IMR-90 (cell line): ENCODE data around the gene KDR. TPM values are rescaled to one million over a fixed set of nuclear protein-coding genes. Genes with fewer than 3 reads are reported as not detected.

ENCODE experiments used
- ATAC-seq: fragments of 200-7000 bp; cut with Tn5 transposase; 2 replicates; pipeline ENCODE4 v1.9.1; 2020; ENCODE audit warnings: low read depth, mild to moderate bottlenecking, moderate library complexity
- BruUV-seq: library from RNA; stranded (reverse); fragments of 400-500 nt; replicated peaks from 2 replicates; lab custom pipeline; 2021; lab: Mats Ljungman, UMichigan
- CTCF ChIA-PET: fragments of 300-600 bp; formaldehyde crosslinking; extraction: SDS; loops from one replicate; lab custom pipeline; 2021; ENCODE audit warnings: antibody characterized with exemption; lab: Yijun Ruan, JAX
- POLR2A ChIA-PET: fragments of 300-600 bp; sonication (Branson Sonifier 250); formaldehyde crosslinking; loops from one replicate; lab custom pipeline; 2022; ENCODE audit warnings: antibody characterized with exemption; ENCODE audit not compliant: unreplicated experiment; lab: Charles Lee
- DNase-seq: peaks from one replicate; pipeline ENCODE4 v3.0.0; 2013
- H2AFZ ChIP-seq: replicated peaks from 2 replicates; pipeline ENCODE3; 2013; ENCODE audit warnings: low read length, mild to moderate bottlenecking; ENCODE audit not compliant: poor library complexity
- H2AK5ac ChIP-seq: 2 replicates; pipeline ENCODE4 v1.6.1; 2013; ENCODE audit warnings: low read depth, low read length, inconsistent platforms
- H2AK9ac ChIP-seq: replicated peaks from 2 replicates; pipeline ENCODE3; 2013; ENCODE audit warnings: mild to moderate bottlenecking, low read depth, low read length, moderate library complexity; ENCODE audit not compliant: poor library complexity
- H2BK120ac ChIP-seq: 2 replicates; pipeline ENCODE4 v1.6.1; 2013; ENCODE audit warnings: low read depth, low read length, inconsistent platforms
- H2BK15ac ChIP-seq: 3 replicates; pipeline ENCODE4 v1.6.1; 2013; ENCODE audit warnings: low read depth, low read length, inconsistent platforms
- H2BK20ac ChIP-seq: 2 replicates; pipeline ENCODE4 v1.6.1; 2013; ENCODE audit warnings: low read depth, mild to moderate bottlenecking, inconsistent platforms, low read length, moderate library complexity
- H2BK5ac ChIP-seq: 2 replicates; pipeline ENCODE4 v1.6.1; 2013; ENCODE audit warnings: mild to moderate bottlenecking, low read depth, low read length, inconsistent platforms; ENCODE audit not compliant: poor library complexity, severe bottlenecking
- H3K14ac ChIP-seq: replicated peaks from 2 replicates; pipeline ENCODE4 v1.6.1; 2013; ENCODE audit warnings: low read depth, low read length, inconsistent platforms
- H3K18ac ChIP-seq: 2 replicates; pipeline ENCODE4 v1.6.1; 2013; ENCODE audit warnings: low read depth, low read length, control low read depth
- H3K23ac ChIP-seq: 2 replicates; pipeline ENCODE4 v1.6.1; 2013; ENCODE audit warnings: low read depth, low read length, inconsistent platforms
- H3K27ac ChIP-seq: 2 replicates; pipeline ENCODE4 v1.5.1; 2013; ENCODE audit warnings: mild to moderate bottlenecking, control low read depth, low read length; ENCODE audit not compliant: insufficient read depth
- H3K27me3 ChIP-seq: 2 replicates; pipeline ENCODE4 v1.6.1; 2013; ENCODE audit warnings: low read length; ENCODE audit not compliant: control insufficient read depth, insufficient read depth
- H3K36me3 ChIP-seq: 2 replicates; pipeline ENCODE4 v1.6.1; 2013; ENCODE audit warnings: low read length, mixed read lengths; ENCODE audit not compliant: control insufficient read depth, insufficient read depth
- H3K4ac ChIP-seq: 2 replicates; pipeline ENCODE4 v1.6.1; 2013; ENCODE audit warnings: low read depth, low read length, inconsistent platforms
- H3K4me1 ChIP-seq: 2 replicates; pipeline ENCODE4 v1.6.1; 2013; ENCODE audit warnings: low read length, mixed read lengths; ENCODE audit not compliant: control insufficient read depth, insufficient read depth
- H3K4me2 ChIP-seq: 2 replicates; pipeline ENCODE4 v1.6.1; 2013; ENCODE audit warnings: low read depth, mild to moderate bottlenecking, control low read depth, low read length, moderate library complexity
- H3K4me3 ChIP-seq: 2 replicates; pipeline ENCODE4 v1.5.1; 2013; ENCODE audit warnings: low read depth, mild to moderate bottlenecking, control low read depth, low read length, moderate library complexity; ENCODE audit not compliant: insufficient read depth
- H3K56ac ChIP-seq: 2 replicates; pipeline ENCODE4 v1.6.1; 2013; ENCODE audit warnings: low read length, inconsistent platforms; ENCODE audit not compliant: insufficient read depth; ENCODE audit errors: extremely low read depth
- H3K79me1 ChIP-seq, 2 experiments: 2 replicates each; pipeline ENCODE4 v1.6.1; 2013; ENCODE audit warnings: low read length in 2 of 2, inconsistent platforms in 1 of 2, low read depth in 1 of 2
- H3K9ac ChIP-seq: 2 replicates; pipeline ENCODE4 v1.6.1; 2013; ENCODE audit warnings: low read depth, low read length, control low read depth
- H3K9me1 ChIP-seq: 2 replicates; pipeline ENCODE4 v1.6.1; 2013; ENCODE audit warnings: low read length, inconsistent platforms; ENCODE audit not compliant: insufficient read depth
- H3K9me3 ChIP-seq: 2 replicates; pipeline ENCODE4 v1.6.1; 2013; ENCODE audit warnings: low read length; ENCODE audit not compliant: control insufficient read depth, insufficient read depth
- H4K20me1 ChIP-seq: 2 replicates; pipeline ENCODE4 v1.6.1; 2013; ENCODE audit warnings: low read length, inconsistent platforms; ENCODE audit not compliant: insufficient read depth
- H4K5ac ChIP-seq: 2 replicates; pipeline ENCODE4 v1.6.1; 2013; ENCODE audit warnings: mild to moderate bottlenecking, low read depth, low read length, control low read depth
- H4K8ac ChIP-seq, 2 experiments: 2 replicates each; pipeline ENCODE4 v1.6.1; 2013; ENCODE audit warnings: low read depth in 2 of 2, low read length in 2 of 2, control low read depth in 1 of 2, inconsistent platforms in 1 of 2
- H4K91ac ChIP-seq: 2 replicates; pipeline ENCODE4 v1.6.1; 2013; ENCODE audit warnings: low read depth, low read length, inconsistent platforms; ENCODE audit not compliant: insufficient read depth
- FOS ChIP-seq: fragments of 150-350 bp; IDR thresholded peaks from 2 replicates; pipeline ENCODE4 v1.6.1; 2016; ENCODE audit warnings: low read depth, low read length
- WGBS, 2 experiments: methylation state at CpG; one replicate each; pipeline versions ENCODE4 v1.1.5 to v1.1.7; 2013; ENCODE audit warnings: missing lambda C conversion rate in 2 of 2; ENCODE audit not compliant: insufficient read length in 1 of 2; ENCODE audit errors: extremely low coverage in 2 of 2; 5-methylcytosine and 5-hydroxymethylcytosine counted together
- dilution Hi-C: fragments of 300-500 bp; cut with HindIII; formaldehyde crosslinking; loops from one replicate; pipeline ENCODE4 v1.14.3; 2018; ENCODE audit warnings: low sequenced_read_pairs; ENCODE audit not compliant: unreplicated experiment
- in situ Hi-C: fragments of 300-500 bp; cut with MboI; formaldehyde crosslinking; loops from 3 replicates; pipeline ENCODE4 v1.14.3; 2019; ENCODE audit warnings: low sequenced_read_pairs, inconsistent platforms, mixed read lengths
- intact Hi-C: fragments of 100-400 bp; cut with micrococcal nuclease; formaldehyde crosslinking; loops from 2 replicates; pipeline ENCODE4 v1.10.0; 2022
- polyA plus RNA-seq, 3 experiments: library from polyadenylated mRNA; depleted of rRNA; stranded (reverse); fragments of >200 nt; gene quantifications; 2 replicates each; pipeline ENCODE4 v1.2.3, GENCODE V29; 2012; ENCODE audit warnings: low replicate concordance in 1 of 3
- total RNA-seq: library from RNA; depleted of rRNA; stranded (reverse); fragments of >200 nt; gene quantifications from 2 replicates; pipeline ENCODE4 v1.2.3, GENCODE V29; 2012

KDR gene
- total and polyA plus RNA-seq, 2 of the 4 experiments (the other 2 are of a cell fraction) = not detected

DNA sequence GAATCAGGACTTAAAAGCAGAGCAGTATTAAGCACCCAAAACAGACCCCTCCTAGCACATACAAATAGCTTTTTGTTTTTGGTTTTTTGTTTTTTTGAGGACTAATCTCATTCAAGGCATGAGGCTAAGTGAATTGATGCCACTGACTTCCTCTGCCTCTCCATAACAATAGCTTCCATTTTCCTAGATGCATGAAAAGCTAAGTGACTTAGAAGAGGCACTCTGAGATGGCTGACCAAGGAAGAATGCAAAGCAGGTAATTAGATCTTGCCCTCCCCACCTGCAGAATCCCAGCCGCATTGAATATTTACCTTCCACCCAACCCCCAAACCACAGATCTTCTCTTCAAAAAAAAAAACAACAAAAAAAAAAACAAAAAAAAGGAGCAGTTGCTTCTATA lies 7.4 kb upstream of the KDR start:
- POLR2A ChIA-PET = no interaction called here
- H3K4me2 ChIP-seq = no peak overlapping the region

More for the DNA sequence above, 7.4 kb upstream of the KDR start:
- no peaks in the 10 kb centered on the region for H3K9me1 ChIP-seq
- H3K36me3 ChIP-seq = no peaks in the 10 kb centered on the region
- CTCF ChIA-PET = interaction anchor here (0.7 kb wide), 1 partner anchor 736 kb away, joined by 4 read pairs; no protein-coding TSS in a partner anchor
- in situ Hi-C loops = no loop called here
- no peak for DNase-seq
- no TSS peak for BruUV-seq
- no peak overlapping the region for H2BK5ac ChIP-seq
- no peak overlapping the region for H2BK15ac ChIP-seq
- H3K9me3 ChIP-seq = no peaks in the 10 kb centered on the region
- H3K18ac ChIP-seq = no peak overlapping the region
- no peak overlapping the region for H2AK9ac ChIP-seq
- H3K4me1 ChIP-seq = no peaks in the 10 kb centered on the region
- dilution Hi-C loops = no loop called here
- TF ChIP-seq FOS = no peak
- H4K5ac ChIP-seq = no peak overlapping the region
- H3K4ac ChIP-seq = no peak overlapping the region
- intact Hi-C loops = no loop called here
- no peak overlapping the region for H2BK20ac ChIP-seq
- WGBS, 2 experiments = no CpG with 5 or more reads among the region's 1 CpG
- no peaks in the 10 kb centered on the region for H4K20me1 ChIP-seq
- H4K91ac ChIP-seq = no peak overlapping the region
- no peak overlapping the region for H3K9ac ChIP-seq
- 0 out of 2 replicates have a peak, but pooled peaks cover 3% of the 10 kb centered on the region for H3K27me3 ChIP-seq
- no peaks in the 10 kb centered on the region for H3K79me1 ChIP-seq
- no peak overlapping the region for H3K23ac ChIP-seq
- H3K56ac ChIP-seq = no peak overlapping the region
- no peak overlapping the region for H2BK120ac ChIP-seq
- no peak overlapping the region for H3K4me3 ChIP-seq
- no peak overlapping the region for H3K27ac ChIP-seq
- H2AFZ ChIP-seq = no peak overlapping the region
- no peak for ATAC-seq
- H2AK5ac ChIP-seq = no peak overlapping the region
- H4K8ac ChIP-seq = no peak overlapping the region
- H3K14ac ChIP-seq = no peak overlapping the region
